DND-41 (cell line): Measurements from ENCODE around the gene PSD2.

Source experiments
- CTCF ChIP-seq: IDR thresholded peaks from 2 replicates; pipeline ENCODE4 v1.5.1; 2012; ENCODE audit warnings: borderline replicate concordance, low read length, moderate library complexity, mild to moderate bottlenecking; ENCODE audit not compliant: poor library complexity, severe bottlenecking; ENCODE audit errors: extremely low read depth
- EZH2 ChIP-seq: IDR thresholded peaks from 3 replicates; pipeline ENCODE4 v1.6.1; 2012; ENCODE audit warnings: borderline replicate concordance, low read depth, mild to moderate bottlenecking, moderate library complexity, low read length, inconsistent platforms; ENCODE audit not compliant: severe bottlenecking

- TF ChIP-seq CTCF (no peak), EZH2 (no peak)
Measured at GRCh38 chr5:139836469-139837208, 41.0 kb downstream of the PSD2 start.
